ENCODE measurements around the gene OLFM1.
A peak's percentile ranks its signal among the peaks of the same experiment; 100 is the strongest.
"Not testable (repeated sequence)": the region's sequence is repeated elsewhere in the genome, so short reads cannot be mapped to it uniquely, and the experiment has no call there.

Gene OLFM1

GRCh38 chr9:135105938-135106491 is 18.5 kb downstream of the OLFM1 start:
- no peak for DNase-seq (ENCODE audit: low spot score)

- DNase-seq (ENCODE audit: low spot score), result no peak
These were observed 19.2 kb downstream of the OLFM1 start for GRCh38 chr9:135106551-135107270.

GRCh38 chr9:135107581-135108235 is 20.2 kb downstream of the OLFM1 start:
- no peak for DNase-seq (ENCODE audit: low spot score)

GRCh38 chr9:135108831-135109510 is 21.5 kb downstream of the OLFM1 start:
- no peak for DNase-seq (ENCODE audit: low spot score)

- no peak for DNase-seq (ENCODE audit: low spot score)
These were observed 22.2 kb downstream of the OLFM1 start for GRCh38 chr9:135109650-135110049.

GRCh38 chr9:135110416-135110815 is 22.9 kb downstream of the OLFM1 start:
- no peak for DNase-seq (ENCODE audit: low spot score)

GRCh38 chr9:135111600-135111999 is 24.1 kb downstream of the OLFM1 start:
- not testable (repeated sequence) for DNase-seq (ENCODE audit: low spot score)

GRCh38 chr9:135116371-135116770 is 28.9 kb downstream of the OLFM1 start:
- no peak for DNase-seq (ENCODE audit: low spot score)

GRCh38 chr9:135116881-135117280 is 29.4 kb downstream of the OLFM1 start:
- DNase-seq (ENCODE audit: low spot score), result no peak

GRCh38 chr9:135117281-135117680 is 29.8 kb downstream of the OLFM1 start:
- no peak for DNase-seq (ENCODE audit: low spot score)

- DNase-seq (ENCODE audit: low spot score), result no peak
These were observed 32.1 kb downstream of the OLFM1 start for GRCh38 chr9:135119496-135120064.

- DNase-seq (ENCODE audit: low spot score), result no peak
These were observed 32.8 kb downstream of the OLFM1 start for GRCh38 chr9:135120249-135120648.

- no peak for DNase-seq (ENCODE audit: low spot score)
These were observed 34.8 kb downstream of the OLFM1 start for GRCh38 chr9:135122316-135122715.

GRCh38 chr9:135123126-135123772 is 35.8 kb downstream of the OLFM1 start:
- DNase-seq (ENCODE audit: low spot score), result no peak

- DNase-seq (ENCODE audit: low spot score), result no peak
These were observed 36.3 kb downstream of the OLFM1 start for GRCh38 chr9:135123773-135124134.

GRCh38 chr9:135126451-135127187 is 39.2 kb downstream of the OLFM1 start:
- DNase-seq (ENCODE audit: low spot score), result no peak

GRCh38 chr9:135127718-135128670 is 40.5 kb downstream of the OLFM1 start:
- peak; percentile 59 for DNase-seq (ENCODE audit: low spot score)

GRCh38 chr9:135129137-135129695 is 41.7 kb downstream of the OLFM1 start:
- DNase-seq (ENCODE audit: low spot score), result no peak

- peak; percentile 52 for DNase-seq (ENCODE audit: low spot score)
These were observed 42.9 kb downstream of the OLFM1 start for GRCh38 chr9:135130207-135130976.
